GM18873 (cell line): ENCODE data around the gene D2HGDH.
"Not testable (repeated sequence)": the region's sequence is repeated elsewhere in the genome, so short reads cannot be mapped to it uniquely, and the experiment has no call there.

Experiments used
- ATAC-seq: cut with Tn5 transposase; IDR thresholded peaks from one replicate; pipeline ENCODE4 v1.9.1; 2021; ENCODE audit warnings: mild to moderate bottlenecking, moderate library complexity, moderate number of reproducible peaks; ENCODE audit not compliant: unreplicated experiment, low FRiP score

Gene D2HGDH

GRCh38 chr2:241724975-241725870 lies 9.2 kb upstream of the D2HGDH start:
- ATAC-seq: no peak

GRCh38 chr2:241726459-241726858 lies 8.0 kb upstream of the D2HGDH start:
- no peak for ATAC-seq

DNA sequence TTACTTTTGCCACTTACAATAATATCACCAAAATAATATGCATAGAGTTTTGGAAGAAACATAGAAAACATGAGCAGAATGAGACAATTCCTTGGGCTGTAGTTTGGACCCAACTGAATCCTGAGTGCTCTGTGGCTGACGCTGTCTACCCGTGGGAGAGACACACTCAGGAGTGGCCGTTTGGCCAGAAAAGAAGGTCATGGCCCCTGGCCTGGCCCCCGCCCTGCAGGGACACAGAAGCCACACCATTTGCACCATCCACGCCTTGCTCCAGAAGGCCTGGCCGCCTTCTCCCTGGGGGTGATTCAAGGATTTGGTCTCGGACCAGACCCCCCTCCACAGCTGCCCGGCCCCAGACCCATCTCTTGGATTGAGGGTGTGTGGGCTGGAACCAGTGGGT lies 6.4 kb upstream of the D2HGDH start:
- ATAC-seq: no peak

GRCh38 chr2:241728627-241729026 lies 5.8 kb upstream of the D2HGDH start:
- ATAC-seq: no peak

GRCh38 chr2:241729868-241730267 lies 4.6 kb upstream of the D2HGDH start:
- no peak for ATAC-seq

- no peak for ATAC-seq
Measured at GRCh38 chr2:241730671-241731293, 3.6 kb upstream of the D2HGDH start.

- ATAC-seq: not testable (repeated sequence)
Measured at GRCh38 chr2:241732513-241733186, 1.8 kb upstream of the D2HGDH start.

DNA sequence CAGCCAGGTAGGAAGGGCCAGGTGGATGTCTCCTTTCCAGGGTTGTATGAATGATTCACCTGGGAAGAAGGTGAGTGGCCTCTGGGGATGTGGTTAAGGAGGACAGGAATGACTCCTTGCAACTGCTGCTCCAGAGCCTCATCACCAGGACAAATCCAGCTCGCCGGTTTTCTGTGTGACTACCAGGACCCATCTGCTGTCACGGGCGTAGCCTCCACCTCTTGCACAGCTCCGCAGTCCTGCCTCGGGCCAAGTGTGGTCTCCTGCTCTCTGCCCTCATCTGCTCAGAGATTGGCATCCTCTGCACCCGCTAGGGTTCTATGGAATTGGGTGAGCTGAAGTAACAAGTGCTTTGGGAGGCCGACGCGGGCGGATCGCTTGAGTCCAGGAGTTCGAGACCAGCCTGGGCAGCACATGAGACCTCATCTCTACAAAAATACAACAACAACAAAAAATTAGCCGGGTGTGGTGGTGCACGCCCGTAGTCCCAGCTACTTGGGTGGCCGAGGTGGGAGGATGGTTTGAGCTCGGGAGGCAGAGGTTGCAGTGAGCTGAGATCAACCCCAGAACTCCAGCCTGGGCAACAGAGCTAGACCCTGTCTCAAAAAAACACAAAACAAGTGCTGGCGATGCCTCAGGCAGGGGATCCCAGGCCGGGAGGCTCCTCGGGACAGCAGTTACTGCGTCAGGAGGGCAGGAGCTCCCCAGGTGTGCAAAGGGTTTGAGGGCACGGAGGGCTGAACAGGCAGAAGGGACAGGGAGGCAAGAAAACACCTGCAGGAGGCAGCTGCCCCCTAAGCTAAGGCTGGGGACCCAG lies 831 bp upstream of the D2HGDH start:
- no peak for ATAC-seq

GRCh38 chr2:241734208-241734466 lies 293 bp upstream of the D2HGDH start:
- ATAC-seq: no peak

DNA sequence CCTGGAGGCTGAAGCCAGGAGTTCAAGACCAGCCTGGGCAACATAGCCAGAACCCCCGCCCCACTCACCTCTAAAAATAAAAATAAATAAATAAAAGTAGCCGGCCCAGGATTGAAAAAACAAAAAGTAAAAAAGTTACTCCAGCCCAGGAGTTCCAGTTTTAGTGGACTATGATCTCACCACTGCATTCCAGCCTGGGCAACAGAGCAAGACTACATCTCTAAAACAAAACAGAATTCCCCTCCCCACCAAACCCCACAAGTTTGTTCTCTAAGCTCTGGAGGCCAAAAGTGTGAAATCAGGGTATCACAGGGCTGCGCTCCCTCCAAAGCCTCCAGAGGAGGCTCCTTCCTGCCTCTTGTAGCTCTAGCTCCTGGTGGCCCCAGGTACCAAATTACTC lies 1.7 kb downstream of the D2HGDH start:
- no peak for ATAC-seq

GRCh38 chr2:241738040-241738686 lies 3.7 kb downstream of the D2HGDH start:
- ATAC-seq: no peak

DNA sequence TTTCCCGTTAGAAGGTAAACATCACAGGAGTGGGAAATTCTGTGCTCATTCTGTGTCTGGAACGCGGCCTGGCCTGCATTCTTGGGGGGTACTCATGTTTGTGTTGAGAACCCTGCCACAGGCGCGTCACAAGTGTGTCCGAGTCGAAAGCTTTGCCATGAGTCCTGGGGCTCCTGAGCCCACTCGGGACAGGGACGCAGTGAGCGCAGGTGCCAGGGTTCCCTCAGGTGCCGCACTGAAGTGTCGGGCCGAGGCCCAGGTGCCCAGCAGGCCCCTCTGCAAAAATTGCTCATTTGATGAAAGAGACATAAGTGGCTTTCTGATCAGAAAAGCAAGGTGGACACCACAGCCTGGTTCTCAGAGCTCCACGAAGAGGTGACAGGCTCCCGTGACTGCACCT lies 4.7 kb downstream of the D2HGDH start:
- ATAC-seq: no peak

DNA sequence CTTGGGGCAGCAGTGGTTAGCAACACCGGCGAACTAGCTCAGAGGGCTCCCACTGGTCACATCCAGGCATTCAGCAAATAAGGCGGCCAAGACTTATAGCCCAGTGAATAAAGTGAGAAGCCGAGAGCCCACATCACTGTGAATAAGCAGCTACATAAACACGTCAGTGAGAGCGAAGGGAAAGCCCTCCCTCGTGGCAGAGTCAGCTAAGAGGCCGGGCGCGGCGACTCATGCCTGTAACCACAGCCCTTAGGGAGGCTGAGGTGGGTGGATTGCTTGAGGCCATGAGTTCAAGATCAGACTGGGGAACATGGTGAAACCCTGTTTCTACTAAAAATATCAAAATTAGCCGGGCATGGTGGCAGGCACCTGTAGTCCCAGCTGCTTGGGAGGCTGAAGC lies 5.2 kb downstream of the D2HGDH start:
- no peak for ATAC-seq

GRCh38 chr2:241741016-241741415 lies 6.6 kb downstream of the D2HGDH start:
- no peak for ATAC-seq

GRCh38 chr2:241742320-241742939 lies 8.0 kb downstream of the D2HGDH start:
- ATAC-seq: no peak

DNA sequence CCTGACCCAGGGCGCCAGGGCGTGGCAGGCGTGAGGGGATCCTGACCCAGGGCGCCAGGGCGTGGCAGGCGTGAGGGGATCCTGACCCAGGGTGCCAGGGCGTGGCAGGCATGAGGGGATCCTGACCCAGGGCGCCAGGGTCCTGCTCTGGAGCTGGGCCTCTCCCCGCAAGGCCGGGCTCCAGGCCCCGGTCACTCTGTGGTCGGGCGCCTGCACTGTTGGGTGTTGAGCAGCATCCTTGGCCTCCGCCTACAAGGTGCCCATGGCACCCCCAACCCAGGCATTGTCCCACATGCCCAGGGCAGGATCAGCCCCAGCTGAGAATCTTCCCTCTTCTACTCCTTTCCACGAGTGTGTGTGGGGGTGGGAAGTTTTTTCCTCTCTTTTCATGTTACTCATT lies 8.6 kb downstream of the D2HGDH start:
- not testable (repeated sequence) for ATAC-seq

DNA sequence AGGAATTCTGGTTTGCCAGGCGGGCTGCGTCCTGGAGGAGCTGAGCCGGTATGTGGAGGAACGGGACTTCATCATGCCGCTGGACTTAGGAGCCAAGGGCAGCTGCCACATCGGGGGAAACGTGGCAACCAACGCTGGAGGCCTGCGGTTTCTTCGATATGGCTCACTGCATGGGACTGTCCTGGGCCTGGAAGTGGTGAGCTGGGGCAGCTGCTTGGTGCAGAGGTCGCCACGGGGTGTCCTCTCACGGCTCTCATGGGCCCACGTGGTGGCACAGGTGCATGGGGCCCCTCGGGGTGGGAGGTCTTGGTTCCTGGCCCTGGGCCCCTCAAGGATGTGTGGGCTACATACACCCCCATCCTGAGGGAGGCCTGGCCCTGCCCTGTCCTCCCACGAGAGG lies 9.2 kb downstream of the D2HGDH start:
- ATAC-seq: no peak

DNA sequence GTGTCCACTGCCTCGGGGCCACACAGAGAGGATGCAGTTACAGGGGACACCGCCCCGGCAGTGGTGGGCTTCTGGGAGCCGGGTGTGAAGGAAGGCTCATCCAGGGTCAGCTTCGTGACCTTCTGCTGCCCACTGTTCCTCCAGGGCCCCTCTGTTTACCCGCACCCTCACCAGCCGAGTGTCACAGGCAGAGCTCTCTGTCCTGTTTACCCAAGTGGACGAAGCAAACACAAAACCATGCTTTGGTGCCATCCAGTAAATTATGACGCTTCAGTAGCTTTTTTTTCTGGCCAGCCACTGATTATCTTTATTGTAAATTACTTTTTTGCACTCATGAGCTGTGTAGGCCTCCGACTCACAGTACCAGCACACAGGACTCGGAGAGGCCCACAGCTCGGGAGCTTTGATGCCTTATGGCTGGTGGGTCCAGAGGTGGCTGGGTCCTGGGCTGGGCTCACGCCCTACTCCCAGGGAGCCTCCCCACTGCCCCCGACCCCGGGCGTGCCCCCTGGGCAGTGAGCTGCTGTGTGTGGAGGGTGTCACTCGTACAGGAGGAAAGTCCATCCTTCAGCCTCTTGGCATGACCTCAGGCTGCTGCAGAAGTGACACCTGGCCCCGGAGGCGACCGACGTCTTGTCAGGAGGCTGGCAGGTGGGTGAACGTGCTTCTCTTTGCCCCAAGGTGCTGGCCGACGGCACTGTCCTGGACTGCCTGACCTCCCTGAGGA lies 9.8 kb downstream of the D2HGDH start:
- no peak for ATAC-seq

DNA sequence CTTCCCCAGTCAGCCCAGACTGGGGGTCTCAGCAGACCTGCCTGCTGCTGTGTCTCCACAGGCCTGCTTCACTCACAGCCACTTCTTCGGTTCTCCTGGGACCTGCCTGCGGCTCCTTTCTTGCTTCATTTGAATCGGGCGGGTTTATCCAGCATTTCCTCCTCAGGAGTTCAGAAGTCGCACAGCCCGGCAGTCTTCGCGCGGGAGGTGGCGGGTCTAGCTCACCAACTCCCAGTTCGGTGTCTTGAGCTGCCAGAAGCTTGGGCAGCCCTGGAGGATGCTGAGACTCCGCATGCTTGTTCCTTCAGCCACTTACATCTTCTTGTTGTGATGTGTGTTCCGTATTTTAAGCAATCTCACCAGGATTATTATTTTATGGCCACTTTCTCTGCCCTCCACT lies 10.8 kb downstream of the D2HGDH start:
- ATAC-seq: no peak
